ENCODE data around the gene TBX20. TPM values are rescaled to one million over a fixed set of nuclear protein-coding genes. Genes with fewer than 3 reads are reported as not detected.

Gene TBX20
- not detected for total RNA-seq

- Histone ChIP-seq H3K4me3 (peak within 1 kb of the TSS; percentile 46), H3K4me1 (peaks cover 40% of the 10 kb centered on the region), H3K27ac (no peak within 1 kb of the TSS), H3K27me3 (peaks cover 100% of the 10 kb centered on the region), H3K9me3 (no peaks in the 10 kb centered on the region), H3K36me3 (no peaks in the 10 kb centered on the region)
- TF ChIP-seq POLR2A (IDR thresholded peaks at IDR 0.05) (no peak), CTCF (IDR thresholded peaks at IDR 0.05) (no peak), EP300 (IDR thresholded peaks at IDR 0.05) (no peak), POLR2AphosphoS5 (IDR thresholded peaks at IDR 0.05) (no peak)
- 0% methylated on average over 5 of the region's 76 CpGs for WGBS
- DNase-seq (ENCODE audit: low spot score in 2 of 2), result no peak
Observed at GRCh38 chr7:35253710-35254495, at the start of gene TBX20. Gene TBX20 (minus strand): TSS chr7:35254100. CDS start chr7:35253620, 480 bp downstream.

- no peak for TF ChIP-seq POLR2A (IDR thresholded peaks at IDR 0.05)
- TF ChIP-seq CTCF (IDR thresholded peaks at IDR 0.05), result no peak
- no peak for TF ChIP-seq EP300 (IDR thresholded peaks at IDR 0.05)
- TF ChIP-seq POLR2AphosphoS5 (IDR thresholded peaks at IDR 0.05), result no peak
- Histone ChIP-seq H3K4me3 (no peak overlapping the region), H3K36me3 (no peaks in the 10 kb centered on the region), H3K27ac (no peak overlapping the region), H3K9me3 (no peaks in the 10 kb centered on the region), H3K4me1 (no peaks in the 10 kb centered on the region), H3K27me3 (no peaks in the 10 kb centered on the region)
- WGBS, result 72% methylated on average over 6 of the region's 6 CpGs
- DNase-seq (ENCODE audit: low spot score in 2 of 2), result no peak
Observed at GRCh38 chr7:35289376-35289775, 35.5 kb upstream of the TBX20 start.

- Histone ChIP-seq H3K27ac (no peak overlapping the region), H3K27me3 (no peaks in the 10 kb centered on the region), H3K4me1 (no peaks in the 10 kb centered on the region), H3K4me3 (no peak overlapping the region), H3K36me3 (no peaks in the 10 kb centered on the region), H3K9me3 (no peaks in the 10 kb centered on the region)
- 78% methylated on average over 3 of the region's 3 CpGs for WGBS
- DNase-seq (ENCODE audit: low spot score in 2 of 2), result no peak
- TF ChIP-seq EP300 (IDR thresholded peaks at IDR 0.05) (no peak), POLR2AphosphoS5 (IDR thresholded peaks at IDR 0.05) (no peak), POLR2A (IDR thresholded peaks at IDR 0.05) (no peak), CTCF (IDR thresholded peaks at IDR 0.05) (no peak)
Observed at GRCh38 chr7:35286986-35287385, 33.1 kb upstream of the TBX20 start.

GRCh38 chr7:35286422-35286821, 32.5 kb upstream of the TBX20 start:
- no peaks in the 10 kb centered on the region for H3K4me1 ChIP-seq
- no peaks in the 10 kb centered on the region for H3K9me3 ChIP-seq
- H3K36me3 ChIP-seq, result no peaks in the 10 kb centered on the region
- TF ChIP-seq EP300 (IDR thresholded peaks at IDR 0.05) (no peak), POLR2AphosphoS5 (IDR thresholded peaks at IDR 0.05) (no peak), CTCF (IDR thresholded peaks at IDR 0.05) (no peak), POLR2A (IDR thresholded peaks at IDR 0.05) (no peak)
- DNase-seq (ENCODE audit: low spot score in 2 of 2), result no peak
- peaks cover under 1% of the 10 kb centered on the region for H3K27me3 ChIP-seq
- H3K27ac ChIP-seq, result no peak overlapping the region
- no peak overlapping the region for H3K4me3 ChIP-seq

- Histone ChIP-seq H3K4me3 (no peak overlapping the region), H3K27me3 (peaks cover 5% of the 10 kb centered on the region), H3K36me3 (no peaks in the 10 kb centered on the region), H3K4me1 (no peaks in the 10 kb centered on the region), H3K27ac (no peak overlapping the region), H3K9me3 (no peaks in the 10 kb centered on the region)
- no peak for TF ChIP-seq POLR2A (IDR thresholded peaks at IDR 0.05)
- TF ChIP-seq CTCF (IDR thresholded peaks at IDR 0.05), result no peak
- TF ChIP-seq EP300 (IDR thresholded peaks at IDR 0.05), result no peak
- no peak for TF ChIP-seq POLR2AphosphoS5 (IDR thresholded peaks at IDR 0.05)
- 27% methylated on average over 1 of the region's 1 CpG for WGBS
- DNase-seq (ENCODE audit: low spot score in 2 of 2), result no peak
Observed at GRCh38 chr7:35285799-35286198, 31.9 kb upstream of the TBX20 start.
